Measurements from ENCODE around the gene PABPC3.

- no peak for TF ChIP-seq POLR2AphosphoS5 (IDR thresholded peaks at IDR 0.05)
- no peak for TF ChIP-seq CTCF (IDR thresholded peaks at IDR 0.05)
Observed at GRCh38 chr13:25097426-25097825, 1.5 kb downstream of the PABPC3 start.
